ENCODE measurements around the gene DNAAF9.

GRCh38 chr20:3430376-3431069, 23.1 kb upstream of the DNAAF9 start:
- TF ChIP-seq CTCF (IDR thresholded peaks at IDR 0.05) (no peak), POLR2A (IDR thresholded peaks at IDR 0.05) (no peak)

Measured in esophagus squamous epithelium (tissue), 4 donors.